ENCODE results near the gene SORBS2.

The SORBS2 gene

DNA sequence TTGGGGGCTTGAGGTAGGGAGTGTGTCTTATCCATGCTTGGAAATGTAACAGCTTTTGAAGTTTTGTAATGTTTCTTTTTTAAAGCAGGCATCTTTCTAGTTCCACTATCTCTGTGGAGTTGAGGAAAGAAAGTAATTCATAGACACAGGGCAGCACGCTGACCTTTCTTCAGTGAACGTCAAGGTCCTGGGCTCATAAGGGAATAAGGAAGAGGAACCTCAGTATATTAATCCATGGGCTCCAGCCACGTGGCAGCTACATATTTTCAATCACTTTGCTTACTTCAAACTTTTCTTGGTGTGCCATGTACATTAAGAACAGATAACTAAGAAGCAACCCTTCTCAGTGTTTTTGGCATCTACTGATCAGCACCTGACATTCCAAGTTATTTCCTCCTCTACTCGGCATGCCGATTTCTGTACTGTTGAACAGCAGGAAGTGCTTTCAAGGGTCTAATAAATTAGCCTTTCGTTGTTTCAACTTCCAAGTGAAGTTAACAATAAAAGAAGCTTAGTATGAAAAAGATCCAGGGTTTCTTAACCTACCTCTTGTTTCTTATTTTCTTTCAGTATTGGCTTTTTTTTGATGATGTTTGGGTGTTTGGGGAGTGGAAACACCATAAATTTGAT is 88.2 kb downstream of the SORBS2 start:
- no peak for DNase-seq (ENCODE audit: low read depth)

DNA sequence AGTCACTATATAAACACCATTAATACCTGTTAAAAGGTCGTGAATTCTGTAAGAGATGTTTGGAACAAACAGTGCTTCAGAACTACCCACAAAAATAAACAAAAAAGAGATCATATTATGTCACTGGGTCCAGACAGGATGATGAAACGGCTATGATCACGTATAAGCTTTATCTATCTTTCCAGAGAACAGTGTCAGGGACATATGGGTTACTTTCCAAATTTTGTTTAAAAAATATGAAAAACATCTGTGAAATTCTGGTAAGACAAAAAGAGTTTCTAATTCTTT is 90.0 kb downstream of the SORBS2 start:
- TF ChIP-seq, protein P1, sequence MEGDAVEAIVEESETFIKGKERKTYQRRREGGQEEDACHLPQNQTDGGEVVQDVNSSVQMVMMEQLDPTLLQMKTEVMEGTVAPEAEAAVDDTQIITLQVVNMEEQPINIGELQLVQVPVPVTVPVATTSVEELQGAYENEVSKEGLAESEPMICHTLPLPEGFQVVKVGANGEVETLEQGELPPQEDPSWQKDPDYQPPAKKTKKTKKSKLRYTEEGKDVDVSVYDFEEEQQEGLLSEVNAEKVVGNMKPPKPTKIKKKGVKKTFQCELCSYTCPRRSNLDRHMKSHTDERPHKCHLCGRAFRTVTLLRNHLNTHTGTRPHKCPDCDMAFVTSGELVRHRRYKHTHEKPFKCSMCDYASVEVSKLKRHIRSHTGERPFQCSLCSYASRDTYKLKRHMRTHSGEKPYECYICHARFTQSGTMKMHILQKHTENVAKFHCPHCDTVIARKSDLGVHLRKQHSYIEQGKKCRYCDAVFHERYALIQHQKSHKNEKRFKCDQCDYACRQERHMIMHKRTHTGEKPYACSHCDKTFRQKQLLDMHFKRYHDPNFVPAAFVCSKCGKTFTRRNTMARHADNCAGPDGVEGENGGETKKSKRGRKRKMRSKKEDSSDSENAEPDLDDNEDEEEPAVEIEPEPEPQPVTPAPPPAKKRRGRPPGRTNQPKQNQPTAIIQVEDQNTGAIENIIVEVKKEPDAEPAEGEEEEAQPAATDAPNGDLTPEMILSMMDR (IDR thresholded peaks at IDR 0.05; ENCODE audit: low read depth, low read length, missing control alignments): no peak
- DNase-seq (ENCODE audit: low read depth): no peak
- H3K4me3 ChIP-seq (ENCODE audit: low read depth, low read length): no peak overlapping the region

More for the DNA sequence above, 88.2 kb downstream of the SORBS2 start:
- TF ChIP-seq, protein P1 (IDR thresholded peaks at IDR 0.05; ENCODE audit: low read depth, low read length, missing control alignments): no peak
- no peak overlapping the region for H3K4me3 ChIP-seq (ENCODE audit: low read depth, low read length)

DNA sequence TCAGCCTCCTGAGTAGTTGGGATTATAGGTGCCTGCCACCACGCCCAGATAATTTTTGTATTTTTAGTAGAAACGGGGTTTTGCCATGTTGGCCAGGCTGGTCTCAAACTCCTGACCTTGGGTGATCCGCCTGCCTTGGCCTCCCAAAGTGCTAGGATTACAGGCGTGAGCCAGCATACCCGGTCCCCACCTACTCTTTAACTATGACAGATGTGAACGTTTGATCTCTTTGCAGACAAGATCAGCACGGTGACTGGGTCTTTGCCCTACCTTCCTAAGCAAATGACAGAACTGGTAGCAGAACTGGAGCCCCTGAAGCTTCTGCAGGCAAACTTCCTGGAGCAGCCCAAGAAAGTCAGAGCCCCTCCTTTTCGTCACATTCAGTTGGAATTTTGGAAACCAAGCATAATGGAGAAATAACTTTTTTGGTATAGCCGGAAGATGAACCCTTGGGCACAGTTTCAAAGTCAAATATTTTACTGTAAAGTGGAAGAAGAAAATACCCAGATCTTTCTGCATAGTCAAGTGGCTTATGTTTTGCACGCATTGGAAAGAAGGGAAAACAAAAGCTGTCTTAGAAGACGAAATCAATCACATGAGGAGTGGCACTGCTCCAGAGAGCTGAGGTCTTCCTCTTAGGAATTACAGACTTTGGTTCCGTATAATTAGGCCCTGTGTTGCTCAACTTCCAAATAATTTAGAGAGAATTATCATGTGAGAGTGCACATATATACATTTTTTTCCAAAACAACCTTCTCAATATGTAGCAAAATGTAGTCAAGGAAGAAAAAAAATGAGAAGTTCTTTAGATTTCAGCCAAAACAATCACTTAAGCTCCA is 90.6 kb downstream of the SORBS2 start:
- H3K4me3 ChIP-seq (ENCODE audit: low read depth, low read length): no peak overlapping the region
- TF ChIP-seq, protein P1 (IDR thresholded peaks at IDR 0.05; ENCODE audit: low read depth, low read length, missing control alignments): no peak
- no peak for DNase-seq (ENCODE audit: low read depth)

DNA sequence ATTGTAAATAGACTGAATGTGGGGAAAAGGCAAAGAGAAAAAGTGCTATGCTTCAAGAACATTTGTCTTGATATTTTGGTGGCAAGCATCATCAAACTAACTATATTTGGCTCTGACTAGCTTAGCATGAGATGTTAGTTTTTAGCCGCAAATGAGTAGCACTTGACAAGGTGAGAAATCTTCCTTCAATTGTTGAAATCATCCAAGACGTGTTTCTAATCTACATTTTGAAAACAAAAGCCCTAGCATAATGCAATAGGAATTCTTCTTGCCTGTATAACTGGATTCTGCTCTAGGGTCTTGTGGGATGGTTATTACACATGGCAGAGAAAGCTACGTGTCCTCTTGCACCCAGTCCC is 92.5 kb downstream of the SORBS2 start:
- TF ChIP-seq, protein P1 (IDR thresholded peaks at IDR 0.05; ENCODE audit: low read depth, low read length, missing control alignments): no peak
- no peak overlapping the region for H3K4me3 ChIP-seq (ENCODE audit: low read depth, low read length)
- no peak for DNase-seq (ENCODE audit: low read depth)

DNA sequence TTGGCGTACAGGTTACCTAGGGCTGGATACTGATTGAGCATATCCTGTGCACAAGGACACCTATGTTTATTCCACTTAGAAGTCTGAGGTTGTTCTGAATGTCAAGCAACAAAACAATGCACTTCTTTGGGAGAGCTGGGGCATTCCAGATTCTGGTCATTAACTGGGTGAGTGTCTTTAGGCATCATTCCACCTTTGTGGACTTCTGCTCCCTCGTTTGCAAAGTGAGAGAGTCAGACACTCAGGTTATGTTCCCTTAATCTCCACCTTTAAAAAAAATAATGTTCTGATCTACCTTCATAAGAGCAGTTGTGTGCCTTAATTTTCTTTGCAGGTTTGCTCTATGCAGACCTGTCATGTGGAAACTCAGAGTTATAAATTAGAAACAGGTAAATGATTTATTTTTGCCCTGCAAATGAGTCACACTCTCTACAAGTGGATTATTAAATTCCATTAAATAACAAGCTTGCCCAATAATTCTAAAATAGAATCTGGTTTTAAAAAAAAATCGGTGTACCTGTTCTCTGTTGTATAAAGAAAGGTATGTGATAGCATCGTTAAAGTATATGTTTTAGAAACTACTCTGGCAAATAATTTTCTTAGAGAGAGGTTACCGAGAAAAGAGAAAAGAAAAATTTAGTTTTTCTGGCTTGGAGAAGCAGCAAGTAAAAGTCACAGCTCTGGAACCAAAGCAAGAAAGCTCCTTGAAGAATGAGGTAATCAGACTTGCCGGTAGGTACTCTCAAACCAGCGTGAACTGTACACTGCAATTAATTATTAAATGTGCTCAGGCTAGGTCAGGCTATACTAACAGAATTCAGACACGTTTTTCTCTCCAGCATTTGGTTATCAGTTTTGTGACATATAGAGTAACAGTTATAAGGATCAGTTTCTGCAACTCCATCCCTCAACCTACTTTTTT is 93.2 kb downstream of the SORBS2 start:
- H3K4me3 ChIP-seq (ENCODE audit: low read depth, low read length): no peak overlapping the region
- TF ChIP-seq, protein P1 (IDR thresholded peaks at IDR 0.05; ENCODE audit: low read depth, low read length, missing control alignments): no peak
- no peak for DNase-seq (ENCODE audit: low read depth)

DNA sequence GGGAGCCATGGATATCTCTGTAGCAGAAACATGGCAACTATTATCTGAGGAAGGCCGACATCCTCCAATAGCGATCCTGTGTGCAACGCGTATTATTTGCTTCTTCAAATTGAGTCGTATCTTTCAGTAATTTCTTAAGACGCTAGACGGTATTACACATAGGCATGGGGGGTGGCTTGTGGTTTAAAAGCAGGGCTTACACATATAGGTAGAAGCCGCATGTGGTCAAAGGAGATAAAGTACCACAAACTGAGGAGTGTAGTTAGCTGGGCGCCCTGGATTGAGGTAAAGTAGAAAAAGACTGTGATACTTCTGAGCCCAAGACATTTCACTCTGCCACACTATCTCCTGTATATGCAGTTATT is 94.6 kb downstream of the SORBS2 start:
- DNase-seq (ENCODE audit: low read depth): no peak
- no peak overlapping the region for H3K4me3 ChIP-seq (ENCODE audit: low read depth, low read length)
- TF ChIP-seq, protein P1 (IDR thresholded peaks at IDR 0.05; ENCODE audit: low read depth, low read length, missing control alignments): no peak
